Stimulated activated CD8-positive, alpha-beta memory T cell treated with anti-CD3 and anti-CD28 coated beads, Interleukin-7, amount 100 ng/mL, for 4 hours (primary cell): ENCODE results near the gene PCK2.
"Not testable (repeated sequence)": the region's sequence is repeated elsewhere in the genome, so short reads cannot be mapped to it uniquely, and the experiment has no call there.

Experiments
- DNase-seq, 2 donors: peaks; one replicate each; pipeline ENCODE4 v3.0.0-alpha.2; 2020; ENCODE audit warnings: low read depth in 2 of 2

The PCK2 gene

DNA sequence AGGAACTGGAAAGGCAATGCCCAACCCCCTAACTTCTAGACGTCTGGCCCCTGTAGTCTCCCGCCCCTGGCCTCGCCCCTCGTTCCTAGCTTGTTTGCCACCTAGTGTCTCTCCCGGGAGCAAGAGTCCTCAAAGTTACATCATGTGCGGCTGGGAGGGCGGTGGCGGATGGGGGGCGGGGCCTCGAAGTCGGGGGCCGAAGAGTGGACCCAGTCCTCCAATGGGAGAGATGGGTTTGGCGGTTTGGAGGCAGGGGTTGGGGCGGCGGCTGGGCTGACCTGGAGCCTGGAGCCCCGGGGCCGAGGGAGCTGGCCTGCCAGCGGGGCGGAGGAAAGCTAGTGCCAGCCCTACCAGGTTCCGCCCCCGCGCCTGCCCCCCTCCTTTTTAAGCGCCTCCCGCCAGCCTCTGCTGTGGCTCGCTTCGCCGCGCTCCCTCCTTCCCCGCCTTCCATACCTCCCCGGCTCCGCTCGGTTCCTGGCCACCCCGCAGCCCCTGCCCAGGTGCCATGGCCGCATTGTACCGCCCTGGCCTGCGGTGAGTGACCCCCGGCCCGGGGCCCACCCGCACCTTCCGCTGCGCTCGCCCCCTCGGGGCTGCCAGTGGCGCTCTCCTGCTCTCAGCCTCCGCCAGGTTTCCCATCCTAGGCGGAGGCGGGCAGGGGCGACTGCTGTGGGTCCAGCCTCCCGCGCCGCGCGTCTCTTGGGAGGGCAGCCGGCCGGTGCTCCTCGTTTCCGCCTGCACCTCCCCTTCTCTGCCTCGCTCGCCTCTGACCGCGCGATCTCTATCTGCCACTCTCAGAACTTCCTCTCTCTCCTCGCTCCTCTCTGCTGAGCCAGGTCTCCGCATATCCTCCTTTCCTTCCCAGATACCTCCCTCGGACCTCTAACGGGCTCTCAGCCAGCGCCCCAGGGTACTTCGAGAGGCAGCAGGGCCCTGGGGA is at the start of gene PCK2:
Gene PCK2, plus strand, starts transcription at position 411 of the 940 bp plus-strand sequence. Its CDS starts 95 bp downstream, at position 506.
- DNase-seq = peak; percentile 72 to 79

DNA sequence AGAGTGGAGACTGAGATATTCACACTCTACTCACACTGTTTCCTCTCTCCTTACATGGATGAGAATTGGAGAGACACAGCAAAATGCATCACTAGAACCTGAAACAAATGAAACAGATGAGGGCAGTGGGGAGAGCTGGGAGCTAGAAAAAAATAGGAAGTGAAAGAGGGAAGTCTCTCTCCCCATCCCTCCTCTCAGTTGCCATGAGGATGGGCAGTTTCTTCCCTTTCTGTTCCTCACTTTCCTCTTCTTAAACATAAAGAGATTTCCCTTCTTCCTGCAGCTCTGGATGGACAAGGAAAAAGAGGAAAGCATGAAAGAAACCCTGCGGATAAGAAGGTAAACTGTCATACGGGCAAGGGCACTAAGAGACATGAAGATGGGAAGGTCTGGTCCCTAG is 45.1 kb upstream of the PCK2 start:
- DNase-seq = not testable (repeated sequence)

DNA sequence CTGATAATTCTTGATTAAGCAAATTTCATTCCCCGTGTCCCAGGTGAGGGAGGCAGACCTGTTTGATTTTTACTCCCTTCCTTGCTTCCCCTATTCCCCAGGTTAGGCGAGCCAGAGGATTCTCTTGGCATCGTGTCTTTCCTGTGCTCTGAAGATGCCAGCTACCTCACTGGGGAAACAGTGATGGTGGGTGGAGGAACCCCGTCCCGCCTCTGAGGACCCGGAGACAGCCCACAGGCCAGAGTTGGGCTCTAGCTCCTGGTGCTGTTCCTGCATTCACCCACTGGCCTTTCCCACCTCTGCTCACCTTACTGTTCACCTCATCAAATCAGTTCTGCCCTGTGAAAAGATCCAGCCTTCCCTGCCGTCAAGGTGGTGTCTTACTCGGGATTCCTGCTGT is 43.4 kb upstream of the PCK2 start:
- not testable (repeated sequence) for DNase-seq

DNA sequence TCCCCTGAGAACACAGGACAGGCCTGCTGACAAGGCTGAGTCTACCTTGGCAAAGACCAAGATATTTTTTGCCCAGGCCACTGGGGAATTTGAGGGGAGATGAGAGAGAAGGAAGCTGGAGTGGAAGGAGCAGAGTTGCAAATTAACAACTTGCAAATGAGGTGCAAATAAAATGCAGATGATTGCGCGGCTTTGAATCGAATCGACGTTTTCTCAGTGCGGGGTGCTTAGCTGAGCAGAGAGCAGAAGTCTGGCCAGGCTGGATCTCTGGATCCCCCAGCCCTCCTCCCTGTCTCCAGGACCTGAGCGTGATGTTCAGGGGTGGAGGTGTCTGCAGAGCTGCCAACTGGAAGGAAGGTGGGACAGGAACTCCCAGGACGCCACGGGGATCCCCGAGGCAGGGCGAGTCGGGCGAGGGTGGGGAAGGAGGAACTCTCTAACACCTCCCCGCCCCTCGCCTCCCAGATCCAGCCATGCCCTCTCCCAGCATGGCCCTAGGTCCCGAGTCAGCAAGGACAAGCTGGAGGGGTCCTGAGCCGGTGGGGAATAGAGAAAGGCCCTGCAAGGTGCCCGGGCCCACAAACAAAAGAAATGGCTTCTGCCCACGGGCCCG is 42.8 kb upstream of the PCK2 start:
- DNase-seq = no peak

DNA sequence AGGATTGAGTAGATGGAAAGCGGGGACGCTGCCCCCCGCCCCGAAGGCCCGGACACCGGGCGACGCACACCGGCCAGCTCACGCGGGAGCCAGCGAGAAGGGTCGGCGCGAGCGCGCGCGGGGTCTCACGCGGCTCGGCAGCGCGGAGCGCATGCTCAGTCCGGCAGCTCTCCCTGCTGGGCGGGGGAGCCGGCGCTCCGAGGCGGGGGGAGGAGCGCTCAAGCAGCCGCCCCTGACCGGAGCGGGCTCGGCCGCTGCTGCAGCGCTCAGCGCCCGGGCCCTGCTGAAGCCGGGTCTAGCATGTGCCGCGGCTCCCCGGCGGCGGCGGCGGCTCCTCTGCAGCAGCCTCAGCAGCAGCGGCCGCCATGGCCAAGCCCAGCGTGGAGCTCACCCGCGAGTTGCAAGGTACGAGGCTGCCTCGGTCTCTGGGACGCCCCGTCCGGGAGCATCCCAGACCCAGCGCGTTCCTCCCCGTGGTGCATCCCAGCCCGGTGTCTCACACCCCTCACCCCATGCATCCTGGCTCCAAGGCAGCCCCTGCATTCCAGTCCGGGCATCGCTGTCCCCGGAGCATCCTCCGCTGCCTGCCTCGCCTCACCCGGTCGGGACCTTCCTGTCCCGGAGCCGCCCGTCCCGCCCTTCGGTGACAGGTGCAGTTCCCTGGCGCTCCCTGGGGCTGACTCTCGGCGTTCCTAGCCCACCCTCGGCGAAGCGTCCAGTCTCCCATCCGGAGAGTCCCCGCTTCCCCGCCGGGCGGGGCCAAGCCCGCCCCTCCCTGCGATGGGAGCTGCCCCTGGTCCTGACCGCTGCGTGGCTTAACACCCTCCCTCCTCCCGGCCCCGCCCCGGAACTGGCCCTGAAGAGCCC is 42.1 kb upstream of the PCK2 start, which contains the start of gene CARMIL3:
Gene CARMIL3, plus strand, starts transcription at position 221 of the 867 bp plus-strand sequence. Its CDS starts 145 bp downstream, at position 366.
- DNase-seq = peak in 1 of 2 donors; percentile 60

DNA sequence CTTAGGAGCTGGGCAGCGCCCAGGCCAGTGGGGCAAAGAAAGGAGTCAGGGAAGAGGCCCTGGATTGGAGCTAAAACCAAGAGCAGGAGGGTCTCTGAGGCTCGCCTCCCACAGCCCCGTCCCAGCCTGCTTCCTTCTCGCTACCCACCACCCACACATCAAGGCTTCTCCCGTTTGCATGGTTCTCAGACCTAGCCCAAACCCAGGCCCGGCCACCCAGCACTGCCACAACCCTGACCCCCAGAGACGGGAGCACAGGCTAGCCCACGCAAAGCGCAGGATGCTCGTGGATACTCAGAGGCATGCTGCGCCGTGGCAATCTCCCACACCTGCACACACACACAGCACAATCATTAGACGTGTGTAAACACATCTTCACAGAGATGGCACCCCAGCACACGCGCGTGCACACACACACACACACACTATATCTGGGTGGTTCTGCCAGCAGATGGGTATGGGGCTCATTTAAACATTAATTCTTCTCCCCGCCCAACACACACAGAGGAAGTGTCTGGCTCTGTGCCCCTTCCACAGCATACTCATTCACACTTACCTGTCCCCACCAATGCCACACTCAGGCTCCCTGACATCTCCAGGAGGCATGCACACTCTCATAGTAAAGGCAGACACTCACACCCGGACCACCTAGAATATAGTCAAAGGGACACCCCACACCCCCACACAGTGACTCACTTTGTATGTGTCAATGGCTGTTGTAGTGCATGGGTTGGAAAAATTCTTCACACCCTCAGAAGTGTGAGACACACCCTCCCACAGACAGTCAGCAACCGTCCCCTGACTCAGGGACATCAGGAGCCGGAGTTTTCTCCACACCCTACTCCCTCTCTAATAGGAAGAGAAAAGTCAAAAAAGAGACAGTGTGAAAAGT is 41.2 kb upstream of the PCK2 start:
- DNase-seq = peak; percentile 68 to 70

DNA sequence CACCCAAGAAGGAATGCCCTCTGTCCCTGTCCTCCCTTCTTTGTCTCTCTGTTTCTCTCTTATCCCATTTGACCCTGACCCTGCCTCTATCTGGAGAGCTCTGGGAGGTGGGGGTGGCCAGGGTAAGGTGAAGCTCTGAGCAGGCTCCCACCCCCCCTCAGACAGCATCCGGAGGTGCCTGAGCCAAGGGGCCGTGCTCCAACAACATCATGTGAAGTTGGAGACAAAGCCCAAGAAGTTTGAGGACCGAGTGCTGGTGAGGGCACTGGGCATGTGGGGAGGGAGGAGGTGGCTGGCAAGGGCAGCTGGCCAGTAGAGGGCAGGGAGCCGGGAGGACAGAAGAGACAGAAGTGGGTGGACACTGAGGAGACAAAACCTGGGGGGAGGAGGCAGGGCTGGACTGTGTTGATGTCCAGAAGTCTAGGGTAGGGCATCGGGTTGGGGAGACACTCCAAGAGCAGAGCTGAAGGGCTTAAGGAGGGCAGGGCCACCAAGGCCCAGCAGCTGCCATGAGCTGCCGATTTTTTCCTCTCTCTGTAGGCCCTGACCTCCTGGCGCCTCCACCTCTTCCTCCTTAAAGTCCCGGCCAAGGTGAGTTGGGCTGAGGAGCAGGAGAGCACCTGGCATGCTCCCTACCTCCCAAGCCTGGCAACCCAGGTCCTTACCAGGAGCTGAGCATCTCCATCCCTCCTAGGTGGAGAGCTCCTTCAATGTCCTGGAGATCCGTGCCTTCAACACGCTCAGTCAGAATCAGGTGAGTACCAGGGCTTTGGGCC is 40.4 kb upstream of the PCK2 start:
- no peak for DNase-seq

DNA sequence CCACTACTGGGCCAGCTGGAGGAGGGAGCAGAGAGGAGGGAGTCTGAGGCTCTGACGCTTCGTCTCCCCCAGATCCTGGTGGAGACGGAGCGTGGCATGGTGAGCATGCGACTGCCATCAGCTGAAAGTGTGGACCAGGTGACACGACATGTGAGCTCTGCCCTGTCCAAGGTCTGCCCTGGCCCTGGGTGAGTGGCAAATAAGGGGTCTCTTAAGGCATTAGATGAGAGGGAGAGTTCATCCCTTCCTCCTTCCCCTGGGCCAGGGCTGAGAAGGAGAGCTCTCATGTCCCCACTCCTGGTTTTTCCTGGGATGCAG is 39.8 kb upstream of the PCK2 start:
- no peak for DNase-seq

DNA sequence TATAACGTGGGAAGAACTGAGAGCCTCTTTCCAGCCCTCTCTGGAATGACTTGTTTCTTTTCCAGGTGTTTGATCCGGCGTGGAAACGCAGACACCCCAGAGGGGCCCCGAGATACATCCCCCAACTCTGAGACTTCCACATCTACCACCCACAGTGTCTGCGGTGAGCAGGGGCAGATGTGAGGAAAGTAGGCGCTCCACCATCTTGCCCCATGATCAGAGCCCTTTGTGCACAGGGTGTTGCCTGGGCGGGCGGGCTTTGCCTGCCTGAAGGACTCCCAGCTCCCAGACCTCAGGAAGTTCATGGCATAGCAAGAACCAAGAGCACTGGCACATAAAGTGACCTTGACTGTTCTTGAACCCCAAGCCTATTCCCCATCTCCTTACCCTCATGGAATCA is 39.5 kb upstream of the PCK2 start:
- no peak for DNase-seq

DNA sequence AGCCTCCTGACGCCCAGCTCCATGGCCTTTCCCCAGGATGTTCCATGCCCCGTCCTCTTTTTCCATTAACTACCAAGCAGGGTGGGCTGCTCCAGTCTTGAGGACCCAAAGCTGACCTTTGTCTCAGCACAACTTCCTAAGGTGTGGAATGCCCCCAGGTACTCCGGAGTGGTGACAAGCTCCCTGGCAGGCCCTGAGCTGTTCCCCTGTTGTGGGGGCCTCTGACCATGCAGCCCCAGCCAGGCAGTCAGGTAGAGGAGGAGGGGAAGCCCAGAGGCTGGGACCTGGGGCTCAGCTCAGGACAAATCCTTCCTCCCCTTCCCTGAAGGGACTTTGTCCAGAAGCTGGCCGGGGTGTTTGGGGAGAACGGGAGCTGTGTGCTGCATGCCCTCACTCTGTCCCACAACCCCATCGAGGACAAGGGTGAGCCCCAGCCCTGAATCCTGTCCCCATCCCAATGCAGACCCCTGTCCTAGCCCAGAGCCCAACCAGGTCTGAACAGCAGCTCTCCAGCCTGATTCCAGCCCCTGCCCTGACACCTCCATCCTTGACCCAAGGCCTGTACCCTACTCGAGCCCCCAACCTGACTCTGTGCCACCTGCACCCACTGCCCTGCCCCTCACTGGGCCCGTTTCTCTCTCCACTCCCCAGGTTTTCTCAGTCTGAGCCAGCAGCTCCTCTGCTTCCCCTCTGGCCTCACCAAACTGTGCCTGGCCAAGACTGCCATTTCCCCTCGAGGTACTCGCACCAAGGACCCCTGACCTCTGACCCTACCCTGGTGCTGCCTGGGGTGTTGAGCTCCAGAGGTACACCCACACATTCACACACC is 37.9 kb upstream of the PCK2 start:
- no peak for DNase-seq

DNA sequence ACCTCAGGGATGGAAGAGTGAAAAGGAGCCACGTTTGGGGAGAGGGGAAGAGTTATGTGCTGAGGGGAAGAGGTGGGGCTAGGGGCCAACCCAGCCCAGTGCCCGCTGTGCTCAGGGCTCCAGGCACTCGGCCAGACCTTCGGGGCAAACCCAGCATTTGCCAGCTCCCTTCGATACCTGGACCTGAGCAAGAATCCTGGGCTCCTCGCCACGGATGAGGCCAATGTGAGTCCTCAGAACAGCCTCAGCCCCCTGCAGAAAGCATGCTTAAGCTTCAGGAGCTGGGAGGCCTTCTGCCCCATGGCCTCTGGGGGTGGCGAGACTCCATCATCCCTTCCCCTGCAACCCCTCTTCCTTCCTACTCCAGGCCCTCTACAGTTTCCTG is 37.3 kb upstream of the PCK2 start:
- no peak for DNase-seq

DNA sequence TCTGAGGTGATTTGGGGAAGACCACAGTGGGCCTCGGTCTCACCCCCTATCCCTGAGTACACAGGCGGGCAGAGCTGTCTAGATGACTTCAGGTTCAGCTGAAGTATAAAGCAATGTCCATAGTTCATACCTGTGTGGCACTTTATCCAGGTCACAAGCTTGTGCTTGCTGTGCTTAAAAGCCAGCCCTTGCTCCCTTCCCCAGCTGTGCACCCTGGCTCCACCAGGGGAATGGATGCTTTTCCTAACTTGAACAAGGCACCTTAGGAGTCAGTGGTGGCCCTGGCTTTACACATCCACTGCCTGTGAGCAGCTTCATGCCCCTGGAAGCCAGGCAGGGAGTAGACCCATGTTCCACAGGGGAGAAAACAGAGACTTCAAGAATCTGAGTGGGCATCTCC is 36.8 kb upstream of the PCK2 start:
- no peak for DNase-seq

DNA sequence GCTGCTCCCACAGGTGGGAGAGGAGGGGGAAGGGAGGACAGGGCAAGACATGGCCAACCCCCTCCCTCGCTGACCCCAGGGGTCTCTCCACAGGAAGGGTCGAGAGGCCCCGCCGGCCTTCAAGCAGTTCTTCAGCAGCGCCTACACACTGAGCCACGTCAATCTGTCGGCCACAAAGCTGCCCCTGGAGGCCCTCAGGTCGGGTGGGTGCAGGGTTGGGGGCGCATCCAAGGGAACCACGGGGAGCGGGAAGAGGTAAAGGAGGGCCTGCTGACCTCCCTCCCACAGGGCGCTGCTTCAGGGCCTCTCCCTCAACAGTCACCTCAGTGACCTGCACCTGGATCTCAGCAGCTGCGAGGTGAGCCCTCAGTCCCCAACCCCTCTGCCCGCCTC is 36.2 kb upstream of the PCK2 start:
- no peak for DNase-seq

DNA sequence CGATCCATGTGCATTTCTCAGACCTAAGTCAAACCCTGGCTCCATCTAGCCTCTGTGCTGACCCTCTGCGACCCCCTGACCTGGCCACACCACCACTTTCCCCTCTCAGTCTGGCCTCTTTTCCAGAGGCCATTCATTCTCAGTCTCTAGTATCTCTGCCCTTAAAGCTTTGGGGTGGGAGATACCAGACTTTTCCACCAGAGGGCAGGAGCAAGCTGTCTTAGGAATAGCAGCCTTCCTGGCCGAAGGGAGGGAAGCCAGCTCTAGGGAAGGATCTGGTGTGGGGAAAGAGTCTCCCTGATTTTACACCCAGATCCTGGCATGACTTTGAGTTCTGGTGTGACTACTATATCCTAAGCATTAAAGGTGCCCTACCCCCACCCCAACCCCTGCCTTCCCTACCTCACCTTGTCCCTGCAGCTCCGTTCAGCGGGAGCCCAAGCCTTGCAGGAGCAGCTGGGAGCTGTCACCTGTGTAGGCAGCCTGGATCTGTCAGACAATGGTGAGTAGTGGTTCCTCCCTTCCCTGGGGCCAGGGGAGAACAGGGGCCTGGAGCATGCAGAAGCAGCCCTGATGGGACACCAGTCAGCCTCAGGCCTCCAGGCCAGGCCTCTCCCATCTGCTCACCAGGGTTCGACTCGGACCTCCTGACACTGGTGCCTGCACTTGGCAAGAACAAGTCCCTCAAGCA is 35.7 kb upstream of the PCK2 start:
- DNase-seq = no peak

DNA sequence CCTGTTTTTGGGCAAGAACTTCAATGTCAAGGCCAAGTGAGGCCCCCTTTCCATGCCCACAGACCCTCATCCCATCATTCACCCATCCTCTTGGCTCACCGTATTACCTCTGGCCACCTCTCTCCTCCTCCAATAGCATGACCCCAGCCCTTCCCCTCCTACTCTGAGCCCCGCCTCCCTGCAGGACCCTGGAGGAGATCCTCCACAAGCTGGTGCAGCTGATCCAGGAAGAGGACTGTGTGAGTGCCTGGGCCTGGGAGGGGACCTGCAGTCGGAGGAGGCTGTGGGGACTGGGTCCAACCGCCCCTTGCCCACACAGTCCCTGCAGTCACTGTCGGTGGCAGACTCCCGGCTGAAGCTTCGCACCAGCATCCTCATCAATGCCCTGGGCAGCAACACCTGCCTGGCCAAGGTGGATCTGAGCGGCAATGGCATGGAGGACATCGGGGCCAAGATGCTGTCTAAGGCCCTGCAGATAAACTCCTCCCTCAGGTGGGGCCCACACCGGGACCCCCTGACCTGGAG is 35.1 kb upstream of the PCK2 start:
- no peak for DNase-seq

DNA sequence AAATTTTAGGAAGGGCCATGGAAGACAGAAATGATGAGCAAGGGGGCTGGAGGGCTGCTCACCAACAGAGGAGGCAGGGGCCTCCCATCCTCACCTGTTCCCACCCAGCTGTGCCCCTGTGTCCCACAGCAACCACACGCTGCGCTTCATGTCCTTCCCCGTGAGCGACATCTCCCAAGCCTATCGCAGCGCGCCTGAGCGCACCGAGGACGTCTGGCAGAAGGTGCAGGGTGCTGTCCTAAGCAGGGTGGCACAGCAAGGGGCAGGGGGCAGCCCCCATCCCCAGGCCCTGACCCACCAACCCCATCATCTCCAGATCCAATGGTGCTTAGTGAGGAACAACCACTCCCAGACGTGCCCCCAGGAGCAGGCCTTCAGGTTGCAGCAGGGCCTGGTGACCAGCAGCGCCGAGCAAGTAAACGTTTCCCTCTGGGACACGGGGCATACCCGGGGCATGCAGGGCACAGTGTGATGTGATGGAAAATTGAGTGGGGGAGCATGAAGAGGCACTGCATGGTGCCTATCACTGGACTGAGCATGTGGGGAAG is 34.2 kb upstream of the PCK2 start:
- DNase-seq = no peak

DNA sequence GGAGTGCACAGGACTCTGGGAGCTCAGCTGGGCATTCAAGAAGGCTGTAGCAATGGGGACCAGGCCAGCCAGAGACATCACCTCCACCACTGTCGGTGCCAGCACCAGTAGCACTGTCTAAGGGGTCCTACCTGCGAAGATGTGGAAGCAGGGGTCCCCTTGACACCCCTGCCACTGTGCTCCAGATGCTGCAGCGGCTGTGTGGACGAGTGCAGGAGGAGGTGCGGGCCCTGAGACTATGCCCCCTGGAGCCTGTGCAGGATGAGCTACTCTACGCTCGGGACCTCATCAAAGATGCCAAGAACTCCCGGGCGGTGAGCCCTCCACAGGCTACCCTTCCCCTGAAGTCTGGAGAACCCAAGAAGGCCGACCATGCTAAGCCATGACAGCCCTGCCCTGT is 33.7 kb upstream of the PCK2 start:
- DNase-seq = no peak
